ENCODE data around the gene FLNA. TPM values are rescaled to one million over a fixed set of nuclear protein-coding genes. Genes with fewer than 3 reads are reported as not detected.

The FLNA gene
- polyA plus RNA-seq, 1 experiment = 605 TPM

DNA sequence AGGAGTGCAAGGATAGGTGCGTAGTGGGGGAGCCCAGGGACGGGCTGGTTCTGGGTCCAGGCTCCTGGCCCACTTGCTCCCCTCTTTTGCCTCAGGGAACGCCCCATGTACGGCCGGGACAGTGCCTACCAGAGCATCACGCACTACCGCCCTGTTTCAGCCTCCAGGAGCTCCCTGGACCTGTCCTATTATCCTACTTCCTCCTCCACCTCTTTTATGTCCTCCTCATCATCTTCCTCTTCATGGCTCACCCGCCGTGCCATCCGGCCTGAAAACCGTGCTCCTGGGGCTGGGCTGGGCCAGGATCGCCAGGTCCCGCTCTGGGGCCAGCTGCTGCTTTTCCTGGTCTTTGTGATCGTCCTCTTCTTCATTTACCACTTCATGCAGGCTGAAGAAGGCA, 6.4 kb upstream of the FLNA start:
- POLR2A ChIA-PET = interaction anchor here (1.0 kb wide), 1 partner anchor 10 kb away, joined by 5 read pairs; no protein-coding TSS in a partner anchor
- Histone ChIP-seq H3K4me3 (ENCODE audit: low read depth, low read length) (peak overlapping the region; percentile 63), H3K27ac (ENCODE audit: low read depth, low read length) (no peak overlapping the region), H3K27me3 (ENCODE audit: control insufficient read depth, insufficient read depth, low read length) (no peaks in the 10 kb centered on the region), H3K9me3 (ENCODE audit: control insufficient read depth, insufficient read depth, low read length) (no peaks in the 10 kb centered on the region)
- CTCF ChIA-PET = no interaction called here
- DNase-seq (ENCODE audit: low read depth, low spot score) = no peak
- TF ChIP-seq, protein P1, sequence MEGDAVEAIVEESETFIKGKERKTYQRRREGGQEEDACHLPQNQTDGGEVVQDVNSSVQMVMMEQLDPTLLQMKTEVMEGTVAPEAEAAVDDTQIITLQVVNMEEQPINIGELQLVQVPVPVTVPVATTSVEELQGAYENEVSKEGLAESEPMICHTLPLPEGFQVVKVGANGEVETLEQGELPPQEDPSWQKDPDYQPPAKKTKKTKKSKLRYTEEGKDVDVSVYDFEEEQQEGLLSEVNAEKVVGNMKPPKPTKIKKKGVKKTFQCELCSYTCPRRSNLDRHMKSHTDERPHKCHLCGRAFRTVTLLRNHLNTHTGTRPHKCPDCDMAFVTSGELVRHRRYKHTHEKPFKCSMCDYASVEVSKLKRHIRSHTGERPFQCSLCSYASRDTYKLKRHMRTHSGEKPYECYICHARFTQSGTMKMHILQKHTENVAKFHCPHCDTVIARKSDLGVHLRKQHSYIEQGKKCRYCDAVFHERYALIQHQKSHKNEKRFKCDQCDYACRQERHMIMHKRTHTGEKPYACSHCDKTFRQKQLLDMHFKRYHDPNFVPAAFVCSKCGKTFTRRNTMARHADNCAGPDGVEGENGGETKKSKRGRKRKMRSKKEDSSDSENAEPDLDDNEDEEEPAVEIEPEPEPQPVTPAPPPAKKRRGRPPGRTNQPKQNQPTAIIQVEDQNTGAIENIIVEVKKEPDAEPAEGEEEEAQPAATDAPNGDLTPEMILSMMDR (IDR thresholded peaks at IDR 0.05; ENCODE audit: low read depth, low read length) = no peak

DNA sequence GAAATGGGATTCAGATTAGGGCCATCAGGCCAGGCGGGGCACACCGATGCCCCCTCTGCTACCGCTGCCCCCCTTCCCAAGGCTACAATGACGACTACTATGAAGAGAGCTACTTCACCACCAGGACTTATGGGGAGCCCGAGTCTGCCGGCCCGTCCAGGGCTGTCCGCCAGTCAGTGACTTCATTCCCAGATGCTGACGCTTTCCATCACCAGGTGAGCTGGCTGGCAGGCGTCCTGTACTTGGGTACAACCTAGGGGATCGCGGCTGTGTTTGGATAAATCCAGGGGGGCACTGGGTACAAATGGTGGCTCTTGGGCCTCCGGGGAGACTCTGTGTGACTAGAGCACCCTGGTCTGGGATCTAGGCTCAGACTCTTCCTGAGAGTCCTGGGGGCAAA, 5.7 kb upstream of the FLNA start:
- H3K27me3 ChIP-seq (ENCODE audit: control insufficient read depth, insufficient read depth, low read length) = no peaks in the 10 kb centered on the region
- POLR2A ChIA-PET = interaction anchor here (1.0 to 1.5 kb wide), 2 partner anchors 9 to 10 kb away, joined by 5 to 16 read pairs; no protein-coding TSS in a partner anchor
- CTCF ChIA-PET = no interaction called here
- no peaks in the 10 kb centered on the region for H3K9me3 ChIP-seq (ENCODE audit: control insufficient read depth, insufficient read depth, low read length)
- H3K4me3 ChIP-seq (ENCODE audit: low read depth, low read length) = peak overlapping the region; percentile 63
- no peak for DNase-seq (ENCODE audit: low read depth, low spot score)
- TF ChIP-seq, protein P1 (IDR thresholded peaks at IDR 0.05; ENCODE audit: low read depth, low read length) = no peak
- H3K27ac ChIP-seq (ENCODE audit: low read depth, low read length) = peak overlapping the region; percentile 11

DNA sequence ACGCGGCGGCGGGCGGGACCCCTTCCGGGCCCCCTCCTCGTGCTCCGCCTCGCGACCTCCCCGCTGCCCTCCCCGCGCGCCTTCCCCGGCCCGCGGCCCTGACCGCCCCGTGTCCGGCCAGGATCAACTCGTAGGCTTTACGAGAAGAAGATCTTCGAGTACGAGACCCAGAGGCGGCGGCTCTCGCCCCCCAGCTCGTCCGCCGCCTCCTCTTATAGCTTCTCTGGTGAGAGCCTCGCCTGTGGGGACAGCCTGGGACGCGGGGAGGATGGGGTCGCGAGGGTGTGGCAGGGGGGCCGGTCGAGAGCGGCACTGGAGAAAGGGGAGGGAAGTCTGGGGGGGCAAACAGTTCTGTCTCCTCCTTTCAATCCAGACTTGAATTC, 5.1 kb upstream of the FLNA start:
- POLR2A ChIA-PET = interaction anchor here (1.5 kb wide), 1 partner anchor 10 kb away, joined by 16 read pairs; no protein-coding TSS in a partner anchor
- Histone ChIP-seq H3K27me3 (ENCODE audit: control insufficient read depth, insufficient read depth, low read length) (no peaks in the 10 kb centered on the region), H3K4me3 (ENCODE audit: low read depth, low read length) (peak overlapping the region; percentile 63), H3K27ac (ENCODE audit: low read depth, low read length) (peak overlapping the region; percentile 86), H3K9me3 (ENCODE audit: control insufficient read depth, insufficient read depth, low read length) (no peaks in the 10 kb centered on the region)
- TF ChIP-seq, protein P1 (IDR thresholded peaks at IDR 0.05; ENCODE audit: low read depth, low read length) = no peak
- DNase-seq (ENCODE audit: low read depth, low spot score) = no peak
- CTCF ChIA-PET = no interaction called here

DNA sequence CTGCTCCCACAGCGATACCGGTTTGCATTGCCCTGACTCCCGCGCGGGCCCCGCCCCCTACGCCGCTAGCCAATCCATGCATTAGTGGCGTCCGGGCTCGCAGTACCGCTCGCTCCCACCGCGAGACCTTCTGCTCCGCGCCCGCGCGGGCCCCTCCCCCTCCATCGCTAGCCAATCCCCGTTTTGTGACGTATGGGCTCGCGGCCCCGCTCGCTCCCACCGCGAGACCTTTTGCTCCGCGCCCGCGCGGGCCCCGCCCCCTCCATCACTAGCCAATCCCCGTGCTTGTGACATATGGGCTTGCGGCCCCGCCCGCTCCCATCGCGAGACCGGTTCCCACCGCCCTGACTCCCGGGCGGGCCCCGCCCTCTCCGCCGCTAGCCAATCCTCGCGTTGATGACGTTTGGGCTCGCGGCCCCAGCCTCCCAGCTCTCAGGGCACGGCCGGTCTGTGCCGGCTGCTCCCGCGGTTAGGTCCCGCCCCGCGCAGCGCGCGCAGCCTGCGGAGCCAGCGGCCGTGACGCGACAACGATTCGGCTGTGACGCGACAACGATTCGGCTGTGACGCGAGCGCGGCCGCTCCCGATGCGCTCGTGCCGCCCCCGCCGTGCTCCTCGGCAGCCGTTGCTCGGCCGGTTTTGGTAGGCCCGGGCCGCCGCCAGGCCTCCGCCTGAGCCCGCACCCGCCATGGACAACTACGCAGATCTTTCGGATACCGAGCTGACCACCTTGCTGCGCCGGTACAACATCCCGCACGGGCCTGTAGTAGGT, 4.5 kb upstream of the FLNA start, which contains the start of gene EMD:
Gene EMD (plus strand): TSS at position 497 of the 770 bp plus-strand sequence. CDS start 190 bp downstream, at position 687.
- TF ChIP-seq, protein P1 (IDR thresholded peaks at IDR 0.05; ENCODE audit: low read depth, low read length) = no peak
- no peaks in the 10 kb centered on the region for H3K27me3 ChIP-seq (ENCODE audit: control insufficient read depth, insufficient read depth, low read length)
- ChIA-PET POLR2A (interaction anchor here (0.6 to 1.5 kb wide), 2 partner anchors 9 to 66 kb away, joined by 4 to 16 read pairs; no protein-coding TSS in a partner anchor), CTCF (no interaction called here)
- peak within 1 kb of the TSS; percentile 63 for H3K4me3 ChIP-seq (ENCODE audit: low read depth, low read length)
- peak within 1 kb of the TSS; percentile 86 for H3K27ac ChIP-seq (ENCODE audit: low read depth, low read length)
- H3K9me3 ChIP-seq (ENCODE audit: control insufficient read depth, insufficient read depth, low read length) = no peaks in the 10 kb centered on the region
- DNase-seq (ENCODE audit: low read depth, low spot score) = peak; percentile 95
